Mesendoderm (in vitro differentiated cells): ENCODE results near the gene PAIP2. TPM values are rescaled to one million over a fixed set of nuclear protein-coding genes. Genes with fewer than 3 reads are reported as not detected.

Source experiments
- DNase-seq: peaks from one replicate; pipeline ENCODE4 v3.0.0; 2013
- H2AK5ac ChIP-seq: 2 replicates; pipeline ENCODE4 v1.6.1; 2013; ENCODE audit warnings: low read length, inconsistent platforms
- H2BK120ac ChIP-seq: 2 replicates; pipeline ENCODE4 v1.6.1; 2013; ENCODE audit warnings: low read depth, mild to moderate bottlenecking, low read length, moderate library complexity, mixed read lengths
- H2BK15ac ChIP-seq: replicated peaks from 2 replicates; pipeline ENCODE4 v1.6.1; 2013; ENCODE audit warnings: low read depth, mild to moderate bottlenecking, moderate library complexity
- H2BK5ac ChIP-seq: 2 replicates; pipeline ENCODE4 v1.6.1; 2013; ENCODE audit warnings: low read length, inconsistent platforms
- H3K18ac ChIP-seq: 2 replicates; pipeline ENCODE4 v1.6.1; 2013; ENCODE audit warnings: mild to moderate bottlenecking, low read length, mixed read lengths
- H3K23ac ChIP-seq: one replicate; pipeline ENCODE4 v1.6.1; 2013; ENCODE audit warnings: low read length
- H3K27ac ChIP-seq: 2 replicates; pipeline ENCODE4 v1.5.1; 2013; ENCODE audit warnings: low read depth, mild to moderate bottlenecking, inconsistent platforms, low read length, moderate library complexity
- H3K27me3 ChIP-seq: 2 replicates; pipeline ENCODE4 v1.6.1; 2013; ENCODE audit warnings: low read length, control low read depth, mild to moderate bottlenecking, inconsistent platforms; ENCODE audit not compliant: insufficient read depth, poor library complexity
- H3K36me3 ChIP-seq: 2 replicates; pipeline ENCODE4 v1.6.1; 2013; ENCODE audit warnings: low read length, inconsistent platforms; ENCODE audit not compliant: control insufficient read depth, insufficient read depth
- H3K4ac ChIP-seq: one replicate; pipeline ENCODE4 v1.6.1; 2013; ENCODE audit warnings: low read depth, mild to moderate bottlenecking, low read length, moderate library complexity
- H3K4me1 ChIP-seq: 2 replicates; pipeline ENCODE4 v1.6.1; 2013; ENCODE audit warnings: low read depth, low read length, inconsistent platforms; ENCODE audit not compliant: control insufficient read depth
- H3K4me2 ChIP-seq: 2 replicates; pipeline ENCODE4 v1.6.1; 2013; ENCODE audit warnings: low read length
- H3K4me3 ChIP-seq: 2 replicates; pipeline ENCODE4 v1.5.1; 2013; ENCODE audit warnings: mild to moderate bottlenecking, low read length
- H3K56ac ChIP-seq: one replicate; pipeline ENCODE4 v1.6.1; 2013; ENCODE audit warnings: low read length
- H3K79me1 ChIP-seq: 2 replicates; pipeline ENCODE4 v1.6.1; 2013; ENCODE audit warnings: low read length, inconsistent platforms
- H3K79me2 ChIP-seq: 2 replicates; pipeline ENCODE4 v1.6.1; 2013; ENCODE audit warnings: mild to moderate bottlenecking, low read length; ENCODE audit not compliant: control insufficient read depth, insufficient read depth
- H3K9ac ChIP-seq: 2 replicates; pipeline ENCODE4 v1.6.1; 2013; ENCODE audit warnings: low read length, inconsistent platforms
- H4K5ac ChIP-seq: one replicate; pipeline ENCODE4 v1.6.1; 2013; ENCODE audit warnings: low read length
- H4K8ac ChIP-seq: one replicate; pipeline ENCODE4 v1.6.1; 2013; ENCODE audit warnings: low read depth, mild to moderate bottlenecking, control low read depth, low read length, moderate library complexity
- WGBS: extraction: QIAGEN DNeasy Blood & Tissue Kit; methylation state at CpG from one replicate; pipeline ENCODE4 v1.1.7; 2013; ENCODE audit warnings: low lambda C conversion rate, missing lambda C conversion rate; ENCODE audit not compliant: insufficient coverage; ENCODE audit errors: extremely low coverage; 5-methylcytosine and 5-hydroxymethylcytosine counted together
- polyA plus RNA-seq, 2 experiments: library from polyadenylated mRNA; stranded (reverse); fragments of 200-250 nt; gene quantifications; one replicate each; pipeline ENCODE4 v1.2.3, GENCODE V29; 2013

The PAIP2 gene
- 189 TPM for polyA plus RNA-seq (2013, experiment 1 of 2)
- polyA plus RNA-seq (2013, experiment 2 of 2): 179 TPM

- Histone ChIP-seq H3K4ac (peak within 1 kb of the TSS; percentile 58), H4K8ac (no peak within 1 kb of the TSS), H3K27me3 (no peaks in the 10 kb centered on the region), H2BK15ac (no peak within 1 kb of the TSS), H3K23ac (no peak within 1 kb of the TSS), H3K9ac (peak within 1 kb of the TSS; percentile 92), H3K4me1 (peaks cover 4% of the 10 kb centered on the region), H3K4me2 (peak within 1 kb of the TSS; percentile 87), H2BK5ac (peak within 1 kb of the TSS; percentile 47), H3K36me3 (no peaks in the 10 kb centered on the region), H3K18ac (peak within 1 kb of the TSS; percentile 6), H3K56ac (peak within 1 kb of the TSS; percentile 99), H2BK120ac (no peak within 1 kb of the TSS), H3K79me1 (no peaks in the 10 kb centered on the region), H3K79me2 (peaks cover 45% of the 10 kb centered on the region), H3K4me3 (peak within 1 kb of the TSS; percentile 78), H2AK5ac (peak within 1 kb of the TSS; percentile 32), H4K5ac (no peak within 1 kb of the TSS), H3K27ac (peak within 1 kb of the TSS; percentile 37)
- WGBS: no CpG with 5 or more reads among the region's 66 CpGs
- DNase-seq: peak; percentile 99
Observed at GRCh38 chr5:139341689-139342422, at the start of gene PAIP2. PAIP2 (plus strand) TSS chr5:139341854; CDS start chr5:139363785, 21,931 bp downstream.

- Histone ChIP-seq H3K4me2 (peak overlapping the region; percentile 75), H4K5ac (peak overlapping the region; percentile 92), H2BK15ac (no peak overlapping the region), H3K23ac (no peak overlapping the region), H3K56ac (peak overlapping the region; percentile 87), H3K4ac (peak overlapping the region; percentile 25), H2BK5ac (no peak overlapping the region), H3K79me1 (no peaks in the 10 kb centered on the region), H3K4me1 (peaks cover 5% of the 10 kb centered on the region), H3K18ac (peak overlapping the region; percentile 71), H3K79me2 (peaks cover 45% of the 10 kb centered on the region), H3K27me3 (no peaks in the 10 kb centered on the region), H2AK5ac (peak overlapping the region; percentile 32), H2BK120ac (no peak overlapping the region), H3K27ac (peak overlapping the region; percentile 38), H4K8ac (no peak overlapping the region), H3K36me3 (no peaks in the 10 kb centered on the region), H3K4me3 (peak overlapping the region; percentile 14), H3K9ac (peak overlapping the region; percentile 77)
- DNase-seq: no peak
- no CpG with 5 or more reads among the region's 11 CpGs for WGBS
Observed at GRCh38 chr5:139293202-139293506, 48.5 kb upstream of the PAIP2 start.

- H3K56ac ChIP-seq: peak within 1 kb of the TSS; percentile 99
- H3K27ac ChIP-seq: peak within 1 kb of the TSS; percentile 96
- peak within 1 kb of the TSS; percentile 43 for H4K8ac ChIP-seq
- peak within 1 kb of the TSS; percentile 78 for H3K18ac ChIP-seq
- H3K23ac ChIP-seq: peak within 1 kb of the TSS; percentile 48
- H2BK120ac ChIP-seq: no peak within 1 kb of the TSS
- H3K79me1 ChIP-seq: no peaks in the 10 kb centered on the region
- DNase-seq: peak; percentile 98
- no peaks in the 10 kb centered on the region for H3K36me3 ChIP-seq
- H2AK5ac ChIP-seq: peak within 1 kb of the TSS; percentile 32
- no peaks in the 10 kb centered on the region for H3K27me3 ChIP-seq
- WGBS: no CpG with 5 or more reads among the region's 88 CpGs
- peaks cover 51% of the 10 kb centered on the region for H3K79me2 ChIP-seq
- H3K4ac ChIP-seq: peak within 1 kb of the TSS; percentile 99
- H2BK5ac ChIP-seq: peak within 1 kb of the TSS; percentile 61
- H4K5ac ChIP-seq: peak within 1 kb of the TSS; percentile 92
- H3K4me3 ChIP-seq: peak within 1 kb of the TSS; percentile 53
- H2BK15ac ChIP-seq: no peak within 1 kb of the TSS
- peak within 1 kb of the TSS; percentile 75 for H3K4me2 ChIP-seq
- peak within 1 kb of the TSS; percentile 99 for H3K9ac ChIP-seq
- peaks cover 7% of the 10 kb centered on the region for H3K4me1 ChIP-seq
Observed at GRCh38 chr5:139293507-139294373, 47.9 kb upstream of the PAIP2 start, which contains the start of gene MATR3. MATR3 (plus strand) TSS chr5:139293740; CDS start chr5:139307416, 13,676 bp downstream.

- Histone ChIP-seq H2BK5ac (peak overlapping the region; percentile 61), H3K4me1 (peaks cover 7% of the 10 kb centered on the region), H3K4ac (peak overlapping the region; percentile 99), H2AK5ac (no peak overlapping the region), H3K79me2 (peaks cover 59% of the 10 kb centered on the region), H2BK15ac (no peak overlapping the region), H3K4me2 (peak overlapping the region; percentile 62), H3K18ac (peak overlapping the region; percentile 78), H3K23ac (peak overlapping the region; percentile 67), H3K4me3 (peak overlapping the region; percentile 53), H3K79me1 (no peaks in the 10 kb centered on the region), H3K36me3 (no peaks in the 10 kb centered on the region), H4K8ac (no peak overlapping the region), H3K27ac (peak overlapping the region; percentile 96), H3K27me3 (no peaks in the 10 kb centered on the region), H3K9ac (peak overlapping the region; percentile 99), H4K5ac (no peak overlapping the region), H2BK120ac (no peak overlapping the region), H3K56ac (peak overlapping the region; percentile 99)
- no CpG with 5 or more reads among the region's 48 CpGs for WGBS
- DNase-seq: peak; percentile 85
Observed at GRCh38 chr5:139294374-139295165, 47.1 kb upstream of the PAIP2 start.

GRCh38 chr5:139295346-139296057 lies 46.2 kb upstream of the PAIP2 start:
- H3K4me1 ChIP-seq: peaks cover 7% of the 10 kb centered on the region
- H4K8ac ChIP-seq: no peak overlapping the region
- no peak overlapping the region for H2BK5ac ChIP-seq
- H3K4me3 ChIP-seq: peak overlapping the region; percentile 53
- H2BK120ac ChIP-seq: no peak overlapping the region
- no peaks in the 10 kb centered on the region for H3K79me1 ChIP-seq
- no peak overlapping the region for H3K23ac ChIP-seq
- WGBS: no CpG with 5 or more reads among the region's 16 CpGs
- H3K27me3 ChIP-seq: no peaks in the 10 kb centered on the region
- H3K79me2 ChIP-seq: peaks cover 69% of the 10 kb centered on the region
- no peaks in the 10 kb centered on the region for H3K36me3 ChIP-seq
- H3K4me2 ChIP-seq: peak overlapping the region; percentile 66
- H2BK15ac ChIP-seq: no peak overlapping the region
- H3K18ac ChIP-seq: no peak overlapping the region
- H4K5ac ChIP-seq: no peak overlapping the region
- no peak overlapping the region for H3K27ac ChIP-seq
- peak overlapping the region; percentile 99 for H3K9ac ChIP-seq
- H3K56ac ChIP-seq: peak overlapping the region; percentile 99
- H3K4ac ChIP-seq: no peak overlapping the region
- DNase-seq: peak; percentile 53
- no peak overlapping the region for H2AK5ac ChIP-seq
